Fibroblast of skin of left biceps (primary cell): ENCODE data around the gene TP73.

Source experiments
- DNase-seq, 2 experiments: peaks; one replicate each; pipeline ENCODE4 v3.0.0-alpha.2; 2013; ENCODE audit warnings: low read depth in 2 of 2

TP73 gene

GRCh38 chr1:3651930-3652547, at the start of gene TP73:
TSS of gene TP73 (plus strand) at chr1:3652516. CDS start at chr1:3682366, 29,850 bp downstream.
- DNase-seq = no peak

- no peak for DNase-seq
Observed at GRCh38 chr1:3603156-3603555, 49.2 kb upstream of the TP73 start.

- DNase-seq = no peak
Observed at GRCh38 chr1:3603571-3604467, 48.5 kb upstream of the TP73 start.

GRCh38 chr1:3604468-3604974, 47.8 kb upstream of the TP73 start:
- DNase-seq = no peak

- DNase-seq = no peak
Observed at GRCh38 chr1:3604997-3605823, 47.1 kb upstream of the TP73 start.

GRCh38 chr1:3606779-3607702, 45.3 kb upstream of the TP73 start:
- DNase-seq = no peak

- DNase-seq = no peak
Observed at GRCh38 chr1:3607703-3608065, 44.6 kb upstream of the TP73 start.

- no peak for DNase-seq
Observed at GRCh38 chr1:3608154-3608553, 44.2 kb upstream of the TP73 start.

- DNase-seq = no peak
Observed at GRCh38 chr1:3609016-3609768, 43.1 kb upstream of the TP73 start.

- no peak for DNase-seq
Observed at GRCh38 chr1:3609769-3610526, 42.4 kb upstream of the TP73 start.

GRCh38 chr1:3610527-3611169, 41.7 kb upstream of the TP73 start:
- peak; percentile 21 for DNase-seq

GRCh38 chr1:3611170-3612019, 40.9 kb upstream of the TP73 start, which contains the start of gene MEGF6:
TSS of gene MEGF6 (minus strand) at chr1:3611508. CDS start at chr1:3611268, 240 bp downstream.
- no peak for DNase-seq

GRCh38 chr1:3612123-3612522, 40.2 kb upstream of the TP73 start:
- no peak for DNase-seq

- no peak for DNase-seq
Observed at GRCh38 chr1:3614755-3615742, 37.3 kb upstream of the TP73 start.

- no peak for DNase-seq
Observed at GRCh38 chr1:3616861-3617260, 35.5 kb upstream of the TP73 start.

GRCh38 chr1:3617806-3618345, 34.4 kb upstream of the TP73 start:
- no peak for DNase-seq

- DNase-seq = no peak
Observed at GRCh38 chr1:3618531-3618880, 33.8 kb upstream of the TP73 start.
